Smooth muscle cell (in vitro differentiated cells): ENCODE results near the gene ABCC12. TPM values are rescaled to one million over a fixed set of nuclear protein-coding genes. Genes with fewer than 3 reads are reported as not detected.

ENCODE experiments used
- DNase-seq: peaks from one replicate; lab custom pipeline; 2025; ENCODE audit not compliant: unreplicated experiment; lab: John Stamatoyannopoulos, UW
- H2AFZ ChIP-seq: fragments of 200-600 bp; sonication (generic); 2 replicates; pipeline ENCODE4 v1.6.0; 2016; ENCODE audit warnings: antibody characterized with exemption, low read depth, mild to moderate bottlenecking
- H3F3A ChIP-seq: fragments of 200-600 bp; sonication (generic); 2 replicates; pipeline ENCODE4 v1.6.0; 2017; ENCODE audit warnings: antibody characterized with exemption, low read depth
- H3K27ac ChIP-seq: fragments of 200-600 bp; sonication (generic); 2 replicates; pipeline ENCODE4 v1.5.1; 2016; ENCODE audit warnings: low read depth, mild to moderate bottlenecking
- H3K27me3 ChIP-seq: fragments of 200-600 bp; sonication (generic); 2 replicates; pipeline ENCODE4 v1.6.1; 2016; ENCODE audit warnings: low read depth, mild to moderate bottlenecking
- H3K36me3 ChIP-seq: fragments of 200-600 bp; sonication (generic); 2 replicates; pipeline ENCODE4 v1.5.1; 2016; ENCODE audit warnings: low read depth
- H3K4me1 ChIP-seq: fragments of 200-600 bp; sonication (generic); 2 replicates; pipeline ENCODE4 v1.5.1; 2016; ENCODE audit warnings: low read depth
- H3K4me2 ChIP-seq: fragments of 200-600 bp; sonication (generic); 2 replicates; pipeline ENCODE4 v1.6.0; 2016; ENCODE audit warnings: mild to moderate bottlenecking
- H3K4me3 ChIP-seq: fragments of 200-600 bp; sonication (generic); 2 replicates; pipeline ENCODE4 v1.5.1; 2016; ENCODE audit warnings: mild to moderate bottlenecking
- H3K79me2 ChIP-seq: fragments of 200-600 bp; sonication (generic); 2 replicates; pipeline ENCODE4 v1.6.0; 2016; ENCODE audit warnings: low read depth, mild to moderate bottlenecking
- H3K9ac ChIP-seq: fragments of 200-600 bp; sonication (generic); 2 replicates; pipeline ENCODE4 v1.6.0; 2016; ENCODE audit warnings: low read depth
- H3K9me3 ChIP-seq: fragments of 200-600 bp; sonication (generic); replicated peaks from 2 replicates; pipeline ENCODE4 v1.5.1; 2016; ENCODE audit warnings: low read depth
- H4K20me1 ChIP-seq: fragments of 200-600 bp; sonication (generic); 2 replicates; pipeline ENCODE4 v1.6.0; 2016; ENCODE audit warnings: low read depth
- WGBS: methylation state at CpG from one replicate; pipeline ENCODE4 v1.1.7; 2016; ENCODE audit warnings: low lambda C conversion rate; 5-methylcytosine and 5-hydroxymethylcytosine counted together
- polyA plus RNA-seq: library from polyadenylated mRNA; unstranded; fragments of >200 nt; fragmentation: Nextera tagmentation; extraction: Ambion mirVana; gene quantifications from 2 replicates; pipeline ENCODE4 v1.2.1, GENCODE V29; 2016
- total RNA-seq: library from RNA; depleted of rRNA; stranded (reverse); fragments of >200 nt; gene quantifications from 2 replicates; pipeline ENCODE4 v1.2.3, GENCODE V29; 2014
- TF ChIP-seq, protein P1 (sequence below): fragments of 200-600 bp; sonication (generic); IDR thresholded peaks from 2 replicates; pipeline ENCODE4 v1.5.1; 2017; ENCODE audit warnings: borderline replicate concordance, mild to moderate bottlenecking, antibody characterized with exemption; ENCODE audit not compliant: insufficient read depth, poor library complexity, severe bottlenecking

The ABCC12 gene
- total and polyA plus RNA-seq, 2 experiments from 2014 or later = not detected

DNA sequence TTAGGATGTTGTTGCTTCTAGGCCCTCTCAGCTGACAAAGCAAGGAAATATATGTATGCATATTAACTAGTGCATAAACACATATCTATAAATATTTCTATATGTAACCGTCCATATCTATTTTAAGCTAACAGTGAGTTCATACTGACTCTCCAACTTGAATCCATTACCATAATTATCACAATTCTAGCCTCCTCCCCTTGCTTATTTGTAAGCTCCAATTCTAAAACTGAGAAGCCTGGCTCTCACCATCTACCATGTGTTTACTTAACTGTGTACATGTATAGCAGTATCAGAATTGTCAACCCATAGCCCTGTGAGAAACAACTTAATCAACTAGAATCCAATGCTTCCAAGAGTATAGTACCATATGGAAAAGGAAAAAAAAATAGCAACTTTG, 5.1 kb downstream of the ABCC12 start:
- no peak overlapping the region for H3K27ac ChIP-seq
- H3K9ac ChIP-seq = no peak overlapping the region
- TF ChIP-seq, protein P1, sequence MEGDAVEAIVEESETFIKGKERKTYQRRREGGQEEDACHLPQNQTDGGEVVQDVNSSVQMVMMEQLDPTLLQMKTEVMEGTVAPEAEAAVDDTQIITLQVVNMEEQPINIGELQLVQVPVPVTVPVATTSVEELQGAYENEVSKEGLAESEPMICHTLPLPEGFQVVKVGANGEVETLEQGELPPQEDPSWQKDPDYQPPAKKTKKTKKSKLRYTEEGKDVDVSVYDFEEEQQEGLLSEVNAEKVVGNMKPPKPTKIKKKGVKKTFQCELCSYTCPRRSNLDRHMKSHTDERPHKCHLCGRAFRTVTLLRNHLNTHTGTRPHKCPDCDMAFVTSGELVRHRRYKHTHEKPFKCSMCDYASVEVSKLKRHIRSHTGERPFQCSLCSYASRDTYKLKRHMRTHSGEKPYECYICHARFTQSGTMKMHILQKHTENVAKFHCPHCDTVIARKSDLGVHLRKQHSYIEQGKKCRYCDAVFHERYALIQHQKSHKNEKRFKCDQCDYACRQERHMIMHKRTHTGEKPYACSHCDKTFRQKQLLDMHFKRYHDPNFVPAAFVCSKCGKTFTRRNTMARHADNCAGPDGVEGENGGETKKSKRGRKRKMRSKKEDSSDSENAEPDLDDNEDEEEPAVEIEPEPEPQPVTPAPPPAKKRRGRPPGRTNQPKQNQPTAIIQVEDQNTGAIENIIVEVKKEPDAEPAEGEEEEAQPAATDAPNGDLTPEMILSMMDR = no peak
- no peaks in the 10 kb centered on the region for H3K9me3 ChIP-seq
- no peaks in the 10 kb centered on the region for H3K4me1 ChIP-seq
- H3K79me2 ChIP-seq = no peaks in the 10 kb centered on the region
- H3K4me3 ChIP-seq = no peak overlapping the region
- H3K27me3 ChIP-seq = no peaks in the 10 kb centered on the region
- no peaks in the 10 kb centered on the region for H4K20me1 ChIP-seq
- no peaks in the 10 kb centered on the region for H3F3A ChIP-seq
- H3K4me2 ChIP-seq = no peak overlapping the region
- no peak for DNase-seq
- 88% methylated on average over 1 of the region's 1 CpG for WGBS
- H3K36me3 ChIP-seq = no peaks in the 10 kb centered on the region
- H2AFZ ChIP-seq = no peak overlapping the region

DNA sequence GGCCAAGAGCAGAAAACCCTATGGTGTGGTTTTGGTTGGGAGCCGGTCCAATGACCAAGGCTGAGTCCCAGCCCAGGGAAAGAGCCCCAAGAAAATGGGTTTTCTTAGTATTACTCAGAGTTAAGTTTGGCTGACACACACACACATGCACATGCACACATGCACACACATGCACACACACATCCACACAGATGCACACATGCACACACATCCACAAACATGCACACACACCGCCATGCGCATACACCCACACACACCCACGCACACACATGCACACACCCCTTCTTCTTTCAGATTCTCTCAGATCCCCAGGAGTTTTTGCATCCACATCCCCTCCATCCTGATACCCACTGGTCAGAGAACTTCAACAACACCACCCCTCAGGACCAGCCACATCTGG, 9.1 kb downstream of the ABCC12 start:
- Histone ChIP-seq H2AFZ (no peak overlapping the region), H3F3A (no peaks in the 10 kb centered on the region), H3K27me3 (no peaks in the 10 kb centered on the region), H3K4me1 (no peaks in the 10 kb centered on the region), H3K9ac (no peak overlapping the region), H3K9me3 (no peaks in the 10 kb centered on the region), H3K4me3 (no peak overlapping the region), H3K36me3 (no peaks in the 10 kb centered on the region), H3K79me2 (no peaks in the 10 kb centered on the region), H4K20me1 (no peaks in the 10 kb centered on the region), H3K4me2 (no peak overlapping the region), H3K27ac (no peak overlapping the region)
- TF ChIP-seq, protein P1 = no peak
- 96% methylated on average over 4 of the region's 4 CpGs for WGBS
- no peak for DNase-seq

DNA sequence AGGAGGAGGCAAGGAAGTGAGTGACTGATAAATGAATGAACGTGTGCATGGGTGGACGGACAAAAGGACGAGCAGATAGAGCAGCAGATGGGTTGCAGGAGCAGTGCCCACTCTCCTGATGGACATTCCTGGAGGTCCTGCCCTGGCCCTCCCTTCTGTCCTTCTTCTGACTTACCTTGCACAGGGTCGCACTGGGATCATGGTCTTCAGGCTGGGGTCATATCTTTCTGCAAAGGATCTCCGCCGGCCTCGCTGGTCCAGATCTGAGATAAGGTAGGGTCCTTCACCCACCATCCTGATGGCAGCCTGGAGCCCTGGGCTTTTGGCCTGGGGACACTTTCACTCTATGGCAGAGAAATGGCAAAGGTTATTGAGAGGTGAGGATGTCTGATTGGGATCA, 9.7 kb downstream of the ABCC12 start:
- no peaks in the 10 kb centered on the region for H3K36me3 ChIP-seq
- H3F3A ChIP-seq = no peaks in the 10 kb centered on the region
- no peak overlapping the region for H3K27ac ChIP-seq
- H3K4me2 ChIP-seq = no peak overlapping the region
- no peak overlapping the region for H3K4me3 ChIP-seq
- TF ChIP-seq, protein P1 = no peak
- H3K79me2 ChIP-seq = no peaks in the 10 kb centered on the region
- H3K27me3 ChIP-seq = no peaks in the 10 kb centered on the region
- H3K4me1 ChIP-seq = no peaks in the 10 kb centered on the region
- H2AFZ ChIP-seq = no peak overlapping the region
- no peak for DNase-seq
- no peaks in the 10 kb centered on the region for H3K9me3 ChIP-seq
- no peak overlapping the region for H3K9ac ChIP-seq
- no peaks in the 10 kb centered on the region for H4K20me1 ChIP-seq
- WGBS = 93% methylated on average over 7 of the region's 7 CpGs

DNA sequence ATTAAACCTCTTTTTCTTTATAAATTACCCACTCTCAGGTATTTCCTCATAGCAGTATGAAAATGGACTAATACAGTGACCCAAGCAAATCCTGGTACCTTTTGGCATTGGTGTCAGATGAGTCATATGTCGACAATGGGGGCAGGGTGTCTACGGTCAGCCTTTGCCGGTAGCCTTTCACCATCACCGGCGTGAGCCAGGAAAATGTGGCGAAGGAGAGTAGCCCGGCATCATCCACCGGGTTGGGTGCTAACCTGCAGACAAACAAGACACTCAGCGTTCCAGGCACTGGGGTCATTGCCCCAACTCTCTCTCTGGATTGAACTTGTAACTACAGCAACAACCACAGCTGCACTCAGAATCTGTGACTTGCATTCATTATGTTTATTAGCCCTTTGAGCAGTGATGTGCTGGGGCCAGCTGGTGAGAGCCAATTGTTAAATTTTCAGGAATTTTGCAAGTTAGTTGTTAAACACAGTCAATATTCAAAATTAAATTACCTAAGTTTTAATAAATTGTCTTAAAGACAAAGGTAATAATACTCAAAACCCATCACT, 11.9 kb downstream of the ABCC12 start:
- H3K4me2 ChIP-seq = no peak overlapping the region
- H3F3A ChIP-seq = no peaks in the 10 kb centered on the region
- no peaks in the 10 kb centered on the region for H3K9me3 ChIP-seq
- no peak for DNase-seq
- no peak overlapping the region for H3K9ac ChIP-seq
- no peaks in the 10 kb centered on the region for H4K20me1 ChIP-seq
- H3K4me3 ChIP-seq = no peak overlapping the region
- TF ChIP-seq, protein P1 = no peak
- no peak overlapping the region for H3K27ac ChIP-seq
- no peaks in the 10 kb centered on the region for H3K4me1 ChIP-seq
- no peaks in the 10 kb centered on the region for H3K79me2 ChIP-seq
- H2AFZ ChIP-seq = no peak overlapping the region
- no peaks in the 10 kb centered on the region for H3K27me3 ChIP-seq
- no peaks in the 10 kb centered on the region for H3K36me3 ChIP-seq
- 92% methylated on average over 9 of the region's 9 CpGs for WGBS
